GM19328 (cell line): ENCODE results near the gene UNK.
"Not testable (repeated sequence)": the region's sequence is repeated elsewhere in the genome, so short reads cannot be mapped to it uniquely, and the experiment has no call there.

Experiments used
- ATAC-seq: cut with Tn5 transposase; IDR thresholded peaks from one replicate; pipeline ENCODE4 v1.9.1; 2021; ENCODE audit warnings: mild to moderate bottlenecking, moderate library complexity; ENCODE audit not compliant: unreplicated experiment

Gene UNK

GRCh38 chr17:75795820-75796607 lies 11.4 kb downstream of the UNK start:
- no peak for ATAC-seq

- ATAC-seq: no peak
These were observed 14.8 kb downstream of the UNK start for GRCh38 chr17:75799402-75799801.

GRCh38 chr17:75803883-75804282 lies 19.3 kb downstream of the UNK start:
- no peak for ATAC-seq

- no peak for ATAC-seq
These were observed 22.4 kb downstream of the UNK start for GRCh38 chr17:75806822-75807500.

GRCh38 chr17:75807861-75808260 lies 23.3 kb downstream of the UNK start:
- ATAC-seq: no peak

GRCh38 chr17:75808549-75808904 lies 23.9 kb downstream of the UNK start:
- no peak for ATAC-seq

GRCh38 chr17:75808905-75809621 lies 24.5 kb downstream of the UNK start:
- no peak for ATAC-seq

GRCh38 chr17:75809631-75810111 lies 25.1 kb downstream of the UNK start:
- ATAC-seq: no peak

GRCh38 chr17:75810216-75810615 lies 25.6 kb downstream of the UNK start:
- no peak for ATAC-seq

GRCh38 chr17:75810756-75811155 lies 26.1 kb downstream of the UNK start:
- not testable (repeated sequence) for ATAC-seq

GRCh38 chr17:75811174-75811573 lies 26.6 kb downstream of the UNK start:
- no peak for ATAC-seq

- no peak for ATAC-seq
These were observed 27.7 kb downstream of the UNK start for GRCh38 chr17:75812096-75813013.

GRCh38 chr17:75813081-75814020 lies 28.7 kb downstream of the UNK start:
- ATAC-seq: no peak

GRCh38 chr17:75814021-75814395 lies 29.4 kb downstream of the UNK start:
- no peak for ATAC-seq

- ATAC-seq: no peak
These were observed 30.3 kb downstream of the UNK start for GRCh38 chr17:75814900-75815373.

GRCh38 chr17:75815399-75815798 lies 30.8 kb downstream of the UNK start:
- no peak for ATAC-seq

GRCh38 chr17:75816693-75817092 lies 32.1 kb downstream of the UNK start:
- ATAC-seq: no peak

- no peak for ATAC-seq
These were observed 33.0 kb downstream of the UNK start for GRCh38 chr17:75817571-75817970.

GRCh38 chr17:75818326-75818885 lies 33.8 kb downstream of the UNK start:
- ATAC-seq: no peak
